ENCODE data around the gene NUB1.
A peak's percentile ranks its signal among the peaks of the same experiment; 100 is the strongest.
"Not testable (repeated sequence)": the region's sequence is repeated elsewhere in the genome, so short reads cannot be mapped to it uniquely, and the experiment has no call there.

The NUB1 gene

DNA sequence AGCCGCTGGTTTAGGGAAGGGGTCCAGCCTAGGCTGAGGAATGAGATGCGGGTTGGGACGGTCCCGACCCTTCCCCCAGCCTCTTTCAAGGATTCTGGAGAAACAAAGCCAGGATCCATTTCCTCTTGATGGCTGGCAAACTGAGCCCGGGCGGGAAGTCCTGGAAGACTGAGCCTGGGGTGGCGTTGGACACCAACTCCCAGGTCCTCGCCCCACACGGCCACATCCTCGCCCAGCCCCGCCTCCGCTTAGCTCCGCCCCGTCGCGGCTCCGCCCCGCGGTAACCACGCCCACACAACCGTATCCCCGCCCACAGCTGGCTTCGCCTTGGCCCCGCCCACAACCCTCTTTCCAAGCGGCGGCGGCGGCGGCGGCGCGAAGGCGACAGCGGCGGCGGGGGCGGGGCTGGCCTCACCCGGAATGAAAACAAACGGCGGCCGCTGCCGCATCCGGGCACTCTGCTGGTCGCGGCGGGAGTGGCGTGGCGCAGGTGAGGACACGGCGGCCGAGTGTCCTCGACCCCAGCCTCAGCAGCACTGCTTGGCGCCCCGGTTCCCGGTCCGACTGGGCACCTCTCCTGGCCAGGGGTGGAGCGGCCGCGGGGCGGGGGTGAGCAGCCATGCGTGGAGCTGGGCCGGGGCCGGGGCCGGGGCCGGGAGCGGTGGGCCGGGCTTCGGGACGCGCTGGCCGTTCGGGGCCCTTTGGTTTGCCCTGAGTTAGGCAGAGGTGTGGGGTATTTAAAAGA is at the start of gene NUB1:
TSS of gene NUB1 (plus strand) at position 456 of the 745 bp plus-strand sequence. CDS start 3,538 bp downstream, outside the sequence.
- DNase-seq, result peak; percentile 80 to 98 (median 93)
- intact Hi-C loops (cut with DNase I), result no loop called here

DNA sequence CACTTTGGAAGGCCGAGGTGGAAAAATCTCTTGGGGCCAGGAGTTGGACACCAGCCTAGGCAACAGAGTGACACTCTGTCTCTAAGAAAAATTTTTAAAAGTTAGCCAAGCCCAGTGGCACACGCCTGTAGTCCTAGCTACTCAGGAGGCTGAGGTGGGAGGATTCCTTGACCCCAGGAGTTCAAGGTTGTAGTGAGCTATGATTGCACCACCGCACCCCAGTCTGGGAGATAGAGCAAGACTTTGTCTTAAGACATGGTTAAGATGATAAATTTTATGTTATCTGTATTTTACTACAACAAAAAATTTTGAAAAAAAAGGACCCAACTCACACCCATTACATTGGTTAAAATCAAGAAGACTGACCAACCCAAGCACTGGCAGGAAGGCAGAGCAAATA is 48.8 kb upstream of the NUB1 start:
- intact Hi-C loops (cut with DNase I), result no loop called here
- no peak for DNase-seq

DNA sequence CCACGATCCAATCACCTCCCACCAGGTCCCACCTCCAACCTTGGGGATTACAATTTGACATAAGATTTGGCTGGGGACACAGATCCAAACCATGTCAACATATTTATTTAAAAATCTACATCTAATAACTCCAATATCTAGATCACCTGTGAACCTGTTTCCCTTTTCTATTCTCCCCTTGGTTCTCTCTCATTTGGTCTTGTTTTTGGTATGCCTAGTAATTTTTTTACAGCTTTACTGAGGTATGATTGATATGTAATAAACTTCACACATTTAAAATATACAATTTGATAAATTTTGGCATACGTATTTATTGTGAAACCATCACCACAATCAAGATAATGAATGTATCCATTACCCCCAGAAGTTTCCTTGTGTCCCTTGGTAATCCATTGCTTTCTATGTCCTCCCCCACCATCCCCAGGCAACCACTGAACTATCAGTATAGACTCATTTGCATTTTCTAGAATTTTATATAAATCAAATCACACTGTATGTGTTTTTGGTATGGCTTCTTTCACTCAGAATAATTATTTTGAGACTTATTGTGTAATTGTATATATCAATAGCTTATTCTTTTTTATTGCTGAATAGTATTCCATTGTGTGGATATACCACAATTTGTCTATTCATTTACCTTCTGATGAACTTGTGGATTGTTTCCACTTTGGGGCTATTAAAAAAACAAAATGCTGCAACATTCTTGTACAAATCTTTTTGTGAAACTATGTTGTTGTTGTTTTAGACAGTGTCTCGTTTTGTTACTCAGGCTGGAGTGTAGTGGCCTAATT is 45.2 kb upstream of the NUB1 start:
- no peak for DNase-seq
- intact Hi-C loops (cut with DNase I), result no loop called here

DNA sequence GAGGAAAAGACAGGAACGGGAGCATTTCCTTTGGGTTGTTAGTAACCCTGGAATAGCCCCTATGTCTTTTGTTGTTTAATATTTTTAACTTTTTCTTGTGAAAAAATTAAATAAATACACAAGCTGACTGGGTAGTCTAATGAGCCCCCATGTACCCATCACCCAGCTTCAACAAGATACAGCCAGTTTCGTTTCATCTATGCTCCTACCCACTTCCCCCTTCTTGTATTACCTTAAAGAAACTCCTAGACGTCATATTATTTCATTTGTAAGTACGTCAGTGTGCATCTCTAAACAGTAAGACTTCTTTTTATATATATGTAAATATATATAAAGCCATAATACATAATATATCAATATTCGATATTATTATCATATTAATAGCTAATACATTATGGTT is 42.8 kb upstream of the NUB1 start:
- no peak for DNase-seq
- intact Hi-C loops (cut with DNase I), result no loop called here

DNA sequence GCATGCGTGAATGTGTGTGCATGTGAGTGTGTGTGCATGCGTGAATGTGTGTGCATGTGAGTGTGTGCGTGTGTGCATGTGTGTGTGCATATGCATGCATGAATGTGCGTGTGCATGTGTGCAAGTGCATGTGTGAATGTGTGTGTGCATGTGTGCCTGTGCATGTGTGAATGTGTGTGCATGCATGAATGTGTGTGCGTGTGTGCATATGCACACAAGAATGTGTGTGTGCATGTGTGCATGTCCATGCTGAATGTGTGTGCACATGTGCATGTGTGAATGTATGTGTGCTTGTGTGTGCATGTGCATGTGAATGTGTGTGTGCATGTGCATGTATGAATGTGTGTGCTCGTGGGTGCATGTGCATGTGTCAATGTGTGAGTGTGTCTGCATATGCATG is 42.1 kb upstream of the NUB1 start:
- no peak for DNase-seq
- intact Hi-C loops (cut with DNase I), result no loop called here

DNA sequence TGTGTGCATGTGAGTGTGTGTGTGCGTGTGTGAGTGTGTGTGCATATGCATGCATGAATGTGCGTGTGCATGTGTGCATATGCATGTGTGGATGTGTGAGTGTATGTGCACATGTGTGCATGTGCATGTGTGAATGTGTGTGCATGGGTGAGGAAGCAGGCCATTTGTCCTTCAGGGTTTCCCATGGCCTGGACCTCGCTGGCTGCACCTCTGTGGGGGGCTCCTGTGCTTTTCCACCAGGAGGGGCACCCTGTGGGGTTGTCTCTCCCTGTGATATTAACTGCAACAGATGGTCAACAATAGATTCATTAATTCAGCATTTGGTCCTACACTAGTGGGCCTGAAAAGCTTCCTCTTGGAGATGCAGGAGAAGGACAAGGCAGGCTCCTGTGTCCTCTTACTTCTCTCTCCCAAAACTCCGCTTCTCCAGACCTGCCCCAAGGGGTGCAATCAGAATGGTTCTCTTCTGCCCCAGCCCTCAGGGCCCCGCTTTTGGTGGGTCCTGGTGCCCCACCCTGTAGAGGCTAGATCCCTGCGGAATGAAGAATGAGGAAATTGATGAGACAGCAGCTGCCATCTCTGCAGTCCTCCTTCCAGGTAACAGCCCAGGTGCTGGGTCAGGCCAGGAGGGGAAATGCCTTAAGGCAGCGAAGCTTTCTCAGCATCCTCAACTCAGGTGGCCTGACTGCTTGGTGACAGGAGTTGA is 41.5 kb upstream of the NUB1 start:
- intact Hi-C loops (cut with DNase I), result loop anchor here (10.0 kb wide), 1 partner anchor 55 kb away; the partner anchor contains the start of gene SMARCD3
- peak in 1 of 42 donors; percentile 1 for DNase-seq

- peak in 1 of 42 donors; percentile 7 for DNase-seq
- intact Hi-C loops (cut with DNase I), result loop anchor here (10.0 kb wide), 1 partner anchor 57 kb away; the partner anchor contains the start of gene SMARCD3
Measured at GRCh38 chr7:151301471-151302462, 39.8 kb upstream of the NUB1 start.

- DNase-seq, result not testable (repeated sequence)
- intact Hi-C loops (cut with DNase I), result loop anchor here (10.0 kb wide), 1 partner anchor 59 kb away; the partner anchor contains the start of gene SMARCD3
Measured at GRCh38 chr7:151304251-151304650, 37.4 kb upstream of the NUB1 start.

GRCh38 chr7:151304856-151305255 is 36.8 kb upstream of the NUB1 start:
- intact Hi-C loops (cut with DNase I), result loop anchor here (10.0 kb wide), 1 partner anchor 60 kb away; the partner anchor contains the start of gene SMARCD3
- no peak for DNase-seq

DNA sequence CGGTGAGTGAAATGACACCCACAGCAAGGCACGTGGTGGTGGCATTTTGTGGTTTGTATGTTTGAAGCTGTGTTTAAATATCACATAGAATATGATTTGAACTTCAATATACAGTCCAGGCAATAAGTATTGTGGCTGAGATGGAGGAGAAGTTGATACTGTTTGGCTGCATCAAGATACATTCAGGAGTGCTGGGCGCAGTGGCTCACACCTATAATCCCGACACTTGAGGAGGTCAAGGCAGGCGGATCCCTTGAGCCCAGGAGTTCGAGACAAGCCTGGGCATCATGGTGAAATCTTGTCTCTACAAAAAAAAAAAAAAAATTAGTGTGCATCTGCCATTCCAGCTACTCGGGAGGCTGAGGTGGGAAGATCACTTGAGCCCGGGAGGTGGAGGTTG is 35.2 kb upstream of the NUB1 start:
- DNase-seq, result no peak
- intact Hi-C loops (cut with DNase I), result loop anchor here (10.0 kb wide), 1 partner anchor 62 kb away; the partner anchor contains the start of gene SMARCD3

DNA sequence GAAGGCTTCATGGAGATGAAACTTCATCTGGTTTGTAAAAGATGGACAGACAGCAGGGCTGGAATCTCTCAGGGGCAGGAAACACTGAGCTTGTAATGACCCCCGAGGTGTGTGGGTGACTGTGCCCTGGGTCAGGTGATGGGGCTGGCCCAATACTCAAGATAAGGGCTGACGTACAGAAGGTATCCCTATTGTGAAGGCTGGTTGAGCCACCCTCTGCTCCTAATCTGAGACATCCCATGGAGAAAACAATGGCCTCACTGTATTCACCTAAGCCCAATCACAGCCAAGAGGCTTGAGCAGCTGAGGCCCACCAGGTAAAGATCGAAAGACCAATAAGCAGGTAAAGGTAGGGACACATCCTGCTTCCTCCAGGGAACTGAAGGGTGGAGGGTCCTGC is 34.8 kb upstream of the NUB1 start:
- intact Hi-C loops (cut with DNase I), result loop anchor here (10.0 kb wide), 1 partner anchor 62 kb away; the partner anchor contains the start of gene SMARCD3
- no peak for DNase-seq

- intact Hi-C loops (cut with DNase I), result loop anchor here (10.0 kb wide), 1 partner anchor 63 kb away; the partner anchor contains the start of gene SMARCD3
Measured at GRCh38 chr7:151307536-151307935, 34.1 kb upstream of the NUB1 start.

DNA sequence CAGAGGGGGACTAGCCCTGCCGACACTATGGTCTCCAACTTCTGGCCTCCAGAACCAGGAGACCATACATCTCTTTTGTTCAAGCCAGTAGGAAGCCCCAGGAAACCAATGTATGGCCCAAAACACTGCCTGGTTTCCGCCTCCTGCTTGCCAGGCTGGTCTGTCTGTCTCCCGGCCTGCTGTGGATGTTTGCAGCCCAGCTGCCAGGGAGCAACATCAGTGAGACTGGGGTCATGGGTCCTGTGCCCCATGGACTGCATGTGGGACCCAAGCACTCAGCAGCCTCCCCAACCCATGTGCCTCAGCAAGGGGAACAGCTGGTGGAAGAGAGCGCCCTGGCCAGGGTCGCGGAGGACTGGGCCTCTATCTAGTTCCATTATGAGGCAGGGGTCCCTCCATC is 33.4 kb upstream of the NUB1 start:
- intact Hi-C loops (cut with DNase I), result loop anchor here (10.0 kb wide), 1 partner anchor 63 kb away; the partner anchor contains the start of gene SMARCD3
- peak in 1 of 42 donors; percentile 8 for DNase-seq

More at GRCh38 chr7:151307536-151307935, 34.1 kb upstream of the NUB1 start:
- no peak for DNase-seq

DNA sequence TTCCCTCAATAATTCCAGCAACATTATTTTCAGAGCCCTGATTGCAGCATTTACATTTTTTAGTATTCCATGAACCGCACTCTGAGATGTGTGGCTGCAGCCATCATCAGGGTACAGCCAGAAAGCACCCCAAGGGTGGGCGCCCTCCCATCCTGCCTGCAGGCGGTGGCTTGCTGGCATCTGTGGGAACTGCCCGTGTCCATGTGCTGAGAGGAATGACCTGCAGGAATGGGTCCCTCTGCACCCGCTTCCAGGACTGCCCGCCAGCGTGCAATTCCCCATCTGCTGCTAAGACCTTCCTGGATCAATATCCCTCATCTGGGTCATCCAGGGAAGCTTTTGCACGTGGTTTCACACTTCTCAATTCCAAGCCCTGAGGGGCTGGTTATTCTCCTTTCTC is 32.8 kb upstream of the NUB1 start:
- DNase-seq, result peak in 1 of 42 donors; percentile 12
- intact Hi-C loops (cut with DNase I), result loop anchor here (10.0 kb wide), 1 partner anchor 64 kb away; the partner anchor contains the start of gene SMARCD3

DNA sequence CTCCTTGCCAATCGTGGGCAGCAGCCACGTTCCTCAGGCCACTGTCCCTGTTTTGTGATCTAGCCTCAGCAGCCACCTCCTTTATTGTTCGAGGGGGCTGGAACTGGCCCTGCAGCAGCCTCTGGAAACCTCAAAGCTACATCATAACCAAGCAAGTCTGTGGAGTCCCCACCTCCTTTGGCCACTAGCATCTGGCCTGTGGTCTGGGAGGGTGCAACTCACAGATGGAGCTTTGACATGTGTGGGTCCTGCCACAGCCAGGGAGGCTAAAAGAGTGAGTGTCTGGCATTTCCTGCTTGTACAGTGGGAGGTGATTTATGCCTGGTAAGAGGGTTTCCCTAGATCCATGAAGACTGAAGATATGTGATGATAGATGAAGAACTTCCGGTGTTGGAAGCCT is 32.3 kb upstream of the NUB1 start:
- peak in 1 of 42 donors; percentile 9 for DNase-seq
- intact Hi-C loops (cut with DNase I), result loop anchor here (10.0 kb wide), 1 partner anchor 65 kb away; the partner anchor contains the start of gene SMARCD3

DNA sequence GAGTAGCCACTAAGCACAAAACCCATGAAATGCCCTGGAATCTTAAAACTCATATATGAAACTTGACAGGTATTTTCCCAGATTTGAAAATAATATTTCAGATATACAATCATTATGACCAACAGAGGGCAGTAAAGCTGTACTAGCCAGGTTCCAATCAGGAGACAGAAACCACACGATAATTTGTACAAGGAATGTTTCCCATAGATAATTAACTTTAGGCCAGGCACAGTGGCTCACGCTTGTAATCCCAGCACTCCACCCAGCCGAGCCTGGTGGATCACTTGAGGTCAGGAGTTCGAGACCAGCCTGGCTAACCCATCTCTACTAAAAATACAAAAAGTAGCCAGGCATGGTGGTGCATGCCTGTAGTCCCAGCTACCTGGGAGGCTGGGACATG is 31.0 kb upstream of the NUB1 start:
- intact Hi-C loops (cut with DNase I), result no loop called here

GRCh38 chr7:151311294-151311864 is 30.2 kb upstream of the NUB1 start:
- intact Hi-C loops (cut with DNase I), result no loop called here
- DNase-seq, result peak in 1 of 42 donors; percentile 7

More for the DNA sequence above, 31.0 kb upstream of the NUB1 start:
- peak in 1 of 42 donors; percentile 3 for DNase-seq
